GM21526 (cell line): ENCODE results near the gene ZNF627.
"Not testable (repeated sequence)": the region's sequence is repeated elsewhere in the genome, so short reads cannot be mapped to it uniquely, and the experiment has no call there.

Source experiments
- ATAC-seq: cut with Tn5 transposase; IDR thresholded peaks from one replicate; pipeline ENCODE4 v1.9.1; 2021; ENCODE audit warnings: moderate library complexity; ENCODE audit not compliant: unreplicated experiment, low FRiP score

The ZNF627 gene

DNA sequence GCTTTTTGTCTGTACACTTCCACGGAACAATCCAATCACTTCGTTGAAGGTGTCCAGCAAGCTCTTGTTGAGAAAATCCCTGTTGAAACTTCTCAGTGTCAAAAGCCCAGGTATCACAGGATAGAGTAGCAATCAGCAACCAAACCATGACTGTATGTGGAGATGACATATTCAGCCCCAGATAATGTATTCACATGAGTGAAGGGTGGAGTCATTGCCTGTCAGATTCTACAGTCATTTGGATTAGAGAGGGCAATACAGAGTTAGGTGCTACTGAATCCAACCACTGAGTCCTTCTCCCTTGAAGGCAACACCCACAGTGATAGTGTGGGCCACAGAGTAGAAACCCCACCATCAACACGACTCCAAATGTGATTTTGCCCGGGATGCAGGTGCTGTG, 23.3 kb downstream of the ZNF627 start:
- no peak for ATAC-seq

DNA sequence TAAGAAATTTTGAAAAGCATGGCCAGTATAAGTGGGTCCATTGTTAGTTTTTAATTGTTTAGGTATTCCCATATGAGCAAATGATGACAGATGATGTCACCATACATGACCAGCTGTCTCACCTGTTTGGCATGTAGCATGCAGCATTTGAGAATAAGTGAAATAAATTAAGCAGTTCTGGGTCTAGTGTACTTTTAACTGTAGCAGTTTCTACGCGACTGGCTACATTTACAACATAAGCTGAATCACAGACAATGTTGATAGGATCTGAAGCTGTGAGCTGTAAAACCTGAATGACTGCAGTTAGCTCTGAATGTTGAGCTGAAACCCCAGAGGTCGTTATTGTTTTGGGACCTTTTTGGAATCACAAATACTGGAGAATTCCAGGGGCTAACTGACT, 25.1 kb downstream of the ZNF627 start:
- ATAC-seq = not testable (repeated sequence)

GRCh38 chr19:11624069-11624463, 26.8 kb downstream of the ZNF627 start:
- no peak for ATAC-seq

GRCh38 chr19:11626252-11626651, 29.0 kb downstream of the ZNF627 start:
- no peak for ATAC-seq

DNA sequence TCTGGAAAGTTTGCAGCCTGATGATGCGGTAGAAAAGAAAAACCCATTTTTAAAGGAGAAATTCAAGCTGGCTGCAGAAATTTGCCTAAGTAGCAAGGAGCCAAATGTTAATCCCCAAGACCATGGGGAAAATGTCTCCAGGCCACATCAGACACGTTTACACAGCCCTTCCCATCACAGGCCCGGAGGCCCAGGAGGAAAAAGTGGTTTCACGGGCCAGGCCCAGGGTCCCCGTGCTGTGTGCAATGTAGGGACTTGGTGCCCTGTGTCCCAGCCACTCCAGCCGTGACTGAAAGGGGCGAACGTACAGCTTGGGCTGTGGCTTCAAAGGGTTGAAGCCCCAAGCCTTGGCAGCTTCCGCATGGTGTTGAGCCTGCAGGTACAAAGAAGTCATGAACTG, 35.9 kb downstream of the ZNF627 start:
- ATAC-seq = no peak

GRCh38 chr19:11634018-11634662, 36.9 kb downstream of the ZNF627 start:
- not testable (repeated sequence) for ATAC-seq

DNA sequence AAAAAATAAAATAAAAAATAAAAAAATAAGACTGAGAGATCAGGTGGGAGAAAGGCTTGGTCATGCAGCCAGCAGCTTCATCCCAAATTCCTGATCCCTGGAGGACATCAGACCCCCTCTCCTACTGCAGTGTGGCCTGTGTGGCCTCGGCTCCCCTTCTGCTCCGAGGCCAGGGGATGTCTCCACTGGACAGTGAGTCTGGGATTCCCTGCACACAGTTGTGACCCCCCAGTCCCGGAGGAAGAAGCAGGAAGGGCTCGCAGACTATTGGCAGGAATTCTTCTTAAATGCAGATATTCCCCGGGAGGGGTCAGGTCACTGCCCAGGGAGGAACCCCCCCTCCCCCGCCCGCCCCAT, 41.9 kb downstream of the ZNF627 start:
- no peak for ATAC-seq

DNA sequence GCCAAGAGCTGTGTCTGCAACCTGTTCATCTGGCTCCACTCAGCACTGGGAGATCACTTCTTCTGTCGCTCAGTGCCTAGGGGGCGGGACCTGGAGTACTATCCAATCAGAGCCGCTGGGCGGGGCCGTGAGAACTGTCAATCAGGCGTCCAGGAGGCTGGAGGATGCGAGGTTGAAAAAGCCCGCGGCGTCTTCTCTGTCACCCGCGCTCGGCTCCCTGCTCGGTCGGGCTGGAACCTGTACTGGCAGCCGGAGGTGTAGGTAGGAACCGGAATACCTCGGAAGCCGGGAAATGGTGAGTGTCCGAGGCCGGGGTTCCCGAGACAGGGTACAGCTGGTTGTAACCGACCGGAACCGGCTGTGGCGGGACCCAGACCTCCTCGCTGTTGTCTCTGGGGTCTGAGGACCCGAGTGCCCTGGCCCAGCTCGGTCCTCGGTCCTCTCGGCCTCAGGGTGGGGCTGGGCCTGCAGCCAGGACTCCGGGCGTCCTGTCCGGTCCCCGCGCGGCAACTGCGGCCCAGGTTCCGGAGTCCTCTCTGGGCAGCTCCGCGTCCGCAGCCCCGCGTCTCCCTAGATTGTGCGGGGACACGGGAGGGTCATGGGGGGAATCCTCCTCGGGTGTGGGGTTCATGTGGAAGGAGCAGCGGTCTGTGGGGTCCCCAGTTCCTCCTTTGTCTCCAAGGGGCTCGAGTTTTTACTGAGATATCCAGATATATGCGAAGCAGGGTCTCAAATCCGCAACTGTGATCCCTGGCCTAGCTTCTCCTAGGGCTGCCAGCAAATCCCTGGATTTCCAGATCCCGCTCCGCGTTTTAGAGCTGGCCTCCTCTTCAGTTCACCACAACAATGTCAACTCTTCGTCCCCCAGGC, 42.6 kb downstream of the ZNF627 start:
- ATAC-seq = peak; percentile 91

- ATAC-seq = no peak
Measured at GRCh38 chr19:11641244-11641643, 44.0 kb downstream of the ZNF627 start.

DNA sequence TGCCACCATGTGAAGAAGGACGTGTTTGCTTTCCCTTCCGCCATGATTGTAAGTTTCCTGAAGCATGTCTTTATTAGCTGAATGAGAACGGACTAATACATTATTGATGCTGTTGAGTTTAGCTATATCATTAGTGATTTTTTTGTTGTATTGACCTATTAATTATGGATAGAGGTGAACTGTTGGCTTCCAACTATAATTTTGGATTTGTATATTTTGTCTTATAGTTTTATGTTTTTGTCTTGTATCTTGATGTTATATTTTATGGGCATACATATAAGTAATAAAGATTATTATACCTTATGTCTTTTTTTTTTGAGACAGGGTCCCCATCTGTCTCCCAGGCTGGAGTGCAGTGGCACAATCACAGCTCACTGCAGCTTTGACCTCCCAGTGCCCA, 45.6 kb downstream of the ZNF627 start:
- no peak for ATAC-seq

DNA sequence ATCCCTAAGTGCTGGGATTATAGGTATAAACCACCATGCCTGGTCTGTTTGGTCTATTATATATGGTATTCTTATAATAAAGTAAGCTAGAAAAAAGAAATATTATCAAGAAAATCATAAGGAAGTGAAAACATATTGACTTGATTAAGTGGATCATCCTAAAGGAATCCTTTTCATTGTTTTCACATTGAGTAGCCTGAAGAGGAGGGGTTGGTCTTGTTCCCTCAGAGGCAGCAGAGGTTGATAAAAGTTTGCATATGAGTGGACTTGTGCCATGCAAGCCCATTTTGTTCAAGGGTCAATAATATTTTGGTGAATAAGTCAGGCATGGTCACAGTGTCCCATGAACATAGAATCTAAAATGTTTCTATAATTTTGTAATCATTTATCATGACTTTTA, 52.7 kb downstream of the ZNF627 start:
- ATAC-seq = no peak

DNA sequence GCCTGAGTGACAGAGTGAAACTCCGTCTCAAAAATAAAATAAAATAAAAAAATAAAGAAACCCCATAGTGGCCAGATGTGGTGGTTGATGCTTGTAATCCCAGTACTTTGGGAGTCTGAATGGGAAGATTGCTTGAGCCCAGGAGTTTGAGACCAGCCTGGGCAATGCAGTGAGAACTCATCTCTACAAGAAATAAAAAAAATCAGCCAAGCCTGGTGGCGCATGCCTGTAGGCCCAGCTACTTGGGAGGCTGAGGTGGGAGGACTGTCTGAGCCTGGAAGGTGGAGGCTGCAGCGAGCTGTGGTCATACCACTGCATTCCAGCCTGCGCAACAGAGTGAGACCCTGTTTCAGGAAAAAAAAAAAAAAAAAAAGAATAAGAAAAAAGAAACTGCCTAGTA, 53.8 kb downstream of the ZNF627 start:
- ATAC-seq = no peak

DNA sequence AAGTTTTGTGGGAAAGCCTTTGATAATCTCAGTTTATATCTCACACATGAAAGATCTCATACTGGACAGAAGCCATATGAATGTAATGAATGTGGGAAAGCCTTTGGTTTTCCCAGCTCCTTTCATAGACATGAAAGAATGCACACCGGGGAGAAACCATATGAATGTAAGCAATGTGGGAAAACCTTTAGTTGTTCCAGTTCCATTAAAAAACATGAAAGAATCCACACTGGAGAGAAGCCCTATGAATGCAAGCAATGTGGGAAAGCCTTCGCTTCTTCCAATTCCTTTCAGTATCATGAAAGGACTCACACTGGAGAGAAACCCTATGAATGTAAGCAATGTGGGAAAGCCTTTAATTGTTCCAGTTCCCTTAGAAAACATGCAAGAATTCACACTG, 54.8 kb downstream of the ZNF627 start:
- ATAC-seq = no peak

DNA sequence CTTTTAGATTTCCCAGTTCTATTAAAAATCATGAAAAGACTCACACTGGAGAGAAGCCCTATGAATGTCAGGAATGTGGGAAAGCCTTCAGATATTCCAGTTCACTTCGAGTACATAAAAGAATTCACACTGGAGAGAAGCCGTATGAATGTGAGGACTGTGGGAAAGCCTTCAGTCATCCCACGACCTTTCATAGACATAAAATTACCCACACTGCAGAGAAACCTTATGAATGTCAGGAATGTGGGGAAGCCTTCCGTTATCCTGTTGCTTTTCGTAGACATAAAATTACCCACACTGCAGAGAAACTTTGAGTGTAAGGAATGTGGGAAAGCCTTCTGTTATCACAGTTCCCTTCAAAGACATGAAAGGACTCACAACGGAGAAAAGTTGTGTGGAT, 55.2 kb downstream of the ZNF627 start:
- ATAC-seq = no peak

- no peak for ATAC-seq
Measured at GRCh38 chr19:11656535-11656934, 59.3 kb downstream of the ZNF627 start.

- no peak for ATAC-seq
Measured at GRCh38 chr19:11657307-11657706, 60.0 kb downstream of the ZNF627 start.

DNA sequence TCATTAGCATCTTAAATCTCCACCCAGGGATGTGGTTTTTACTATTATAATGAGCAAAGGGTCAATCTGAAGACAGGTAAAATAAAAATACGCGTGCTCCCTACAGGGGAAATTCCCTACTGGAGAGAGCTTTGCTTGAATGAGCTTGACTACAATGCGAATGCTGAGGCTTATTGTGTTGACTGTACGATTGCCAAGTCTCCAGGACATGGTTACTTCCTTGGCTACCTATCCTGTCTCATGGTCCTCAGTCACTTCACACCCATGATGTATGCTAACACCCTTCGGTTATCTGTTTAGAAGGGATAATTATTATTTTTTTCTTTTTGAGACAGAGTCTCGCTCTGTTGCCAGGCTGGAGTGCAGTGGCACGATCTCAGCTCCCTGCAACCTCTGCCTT, 61.7 kb downstream of the ZNF627 start:
- ATAC-seq = no peak

DNA sequence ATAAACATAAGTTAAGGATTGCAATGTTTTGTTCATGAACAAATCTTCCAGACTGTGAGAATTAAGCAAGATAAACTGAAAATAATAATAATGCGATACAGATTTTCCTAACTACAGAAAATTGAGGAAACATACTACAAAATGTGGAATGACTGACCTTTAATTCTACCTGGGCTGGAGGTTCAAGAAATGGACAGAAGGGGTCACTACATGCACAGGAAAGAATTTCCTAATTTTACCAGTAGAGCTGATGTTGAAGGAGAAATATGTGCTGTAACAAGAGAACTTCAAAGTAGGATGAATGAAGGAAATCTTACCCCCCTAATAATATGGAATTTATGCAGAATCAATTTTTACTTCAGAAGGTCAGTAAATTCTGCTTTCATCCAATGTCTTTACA, 62.3 kb downstream of the ZNF627 start:
- no peak for ATAC-seq

DNA sequence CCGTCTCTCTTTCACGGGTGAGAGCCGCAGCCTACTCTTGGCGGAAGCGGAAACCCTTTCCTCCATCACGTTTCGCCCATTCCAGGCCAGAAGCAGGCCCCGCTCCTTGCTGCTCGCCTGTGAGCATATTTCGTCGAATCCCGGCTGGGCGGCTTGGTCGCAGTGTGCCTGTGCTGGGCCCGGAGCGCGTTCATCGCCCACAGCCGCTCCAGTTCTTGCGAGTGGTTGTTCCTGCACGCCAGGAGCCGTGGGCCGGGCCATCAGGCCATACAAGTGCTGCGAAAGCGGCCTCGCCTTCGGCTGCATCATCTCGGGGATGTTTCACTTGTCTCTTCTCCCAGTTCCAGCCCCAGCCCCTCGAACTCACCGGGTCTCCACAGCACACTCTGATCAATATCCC, 65.0 kb downstream of the ZNF627 start:
- ATAC-seq = no peak

DNA sequence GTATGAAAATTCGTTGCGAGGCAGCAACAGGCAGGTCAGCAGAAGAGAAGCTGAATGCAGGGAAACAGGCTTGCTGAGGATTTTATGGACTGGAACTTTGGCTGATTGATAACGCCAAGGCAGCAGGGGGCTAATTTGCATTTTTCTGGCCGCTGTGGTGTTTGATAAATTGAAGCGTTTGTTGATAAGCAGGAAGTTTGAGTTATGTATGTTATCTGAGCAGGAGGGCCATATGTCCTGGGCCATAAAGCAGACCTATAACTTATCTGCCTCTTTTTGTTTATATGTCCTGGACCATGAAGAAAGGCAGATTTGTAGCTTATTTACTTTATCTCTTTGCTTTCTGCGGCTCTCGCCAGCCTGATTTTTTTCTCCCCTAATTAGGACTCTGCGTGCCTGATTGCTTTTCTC, 65.9 kb downstream of the ZNF627 start:
- ATAC-seq = no peak
